Esophagus squamous epithelium (tissue), 5 donors: ENCODE measurements around the gene COL4A1. TPM values are rescaled to one million over a fixed set of nuclear protein-coding genes. Genes with fewer than 3 reads are reported as not detected.

Source experiments
- DNase-seq: peaks from one replicate; lab custom pipeline; 2025; lab: John Stamatoyannopoulos, UW
- H3K27ac ChIP-seq, 4 donors: fragments of 200-600 bp; sonication (generic); one replicate each; pipeline ENCODE4 v1.5.1; 2016 to 2019; ENCODE audit warnings: mild to moderate bottlenecking in 1 of 4
- H3K27me3 ChIP-seq, 4 donors: fragments of 200-600 bp; sonication (generic); 1 replicate in 3 of 4; 2 replicates in 1 of 4; pipeline versions ENCODE4 v1.5.1 to v1.6.0; 2017 to 2021; ENCODE audit warnings: antibody characterized with exemption in 1 of 4
- H3K36me3 ChIP-seq, 3 donors: fragments of 200-600 bp; sonication (generic); one replicate each; pipeline ENCODE4 v1.5.1; 2016 to 2019
- H3K4me1 ChIP-seq, 3 donors: fragments of 200-600 bp; sonication (generic); one replicate each; pipeline ENCODE4 v1.5.1; 2017 to 2019
- H3K4me3 ChIP-seq, 4 donors: fragments of 200-600 bp; sonication (generic); 1 replicate in 3 of 4; 2 replicates in 1 of 4; pipeline ENCODE4 v1.5.1; 2016 to 2019; ENCODE audit warnings: mild to moderate bottlenecking in 2 of 4, moderate library complexity in 1 of 4
- H3K9me3 ChIP-seq, 3 donors: fragments of 200-600 bp; sonication (generic); one replicate each; pipeline ENCODE4 v1.5.1; 2016 to 2019
- POLR2A ChIP-seq, 4 donors: fragments of 450-650 bp; IDR thresholded peaks; one replicate each; pipeline ENCODE4 v1.6.1; 2017; ENCODE audit warnings: antibody characterized with exemption in 4 of 4, mild to moderate bottlenecking in 4 of 4, moderate library complexity in 3 of 4
- WGBS, 2 donors: methylation state at CpG; one replicate each; pipeline ENCODE4 v1.1.5; 2018; 5-methylcytosine and 5-hydroxymethylcytosine counted together
- intact Hi-C: fragments of 100-400 bp; cut with DNase I; formaldehyde crosslinking; loops from one replicate; pipeline ENCODE4 v1.15.0; 2022
- total RNA-seq, 4 donors: library from RNA; depleted of rRNA; stranded (reverse); fragments of >200 nt; gene quantifications; one replicate each; pipeline ENCODE4 v1.1.0, GENCODE V29; 2016
- TF ChIP-seq, protein P1 (sequence below), 6 experiments: fragments of 450-650 bp in 4 of 6; fragments of 200-600 bp in 2 of 6; sonication (generic) in 2 of 6; IDR thresholded peaks; one replicate each; pipeline ENCODE4 v1.5.1; 2016 to 2019; ENCODE audit warnings: antibody characterized with exemption in 6 of 6, mild to moderate bottlenecking in 4 of 6, moderate library complexity in 4 of 6
- donor health status: DM: yes; HTN: yes; CAD: no.

COL4A1 gene
- total RNA-seq, 4 donors from 2014 or later: 8.9 to 97.1 (median 40.2) TPM

DNA sequence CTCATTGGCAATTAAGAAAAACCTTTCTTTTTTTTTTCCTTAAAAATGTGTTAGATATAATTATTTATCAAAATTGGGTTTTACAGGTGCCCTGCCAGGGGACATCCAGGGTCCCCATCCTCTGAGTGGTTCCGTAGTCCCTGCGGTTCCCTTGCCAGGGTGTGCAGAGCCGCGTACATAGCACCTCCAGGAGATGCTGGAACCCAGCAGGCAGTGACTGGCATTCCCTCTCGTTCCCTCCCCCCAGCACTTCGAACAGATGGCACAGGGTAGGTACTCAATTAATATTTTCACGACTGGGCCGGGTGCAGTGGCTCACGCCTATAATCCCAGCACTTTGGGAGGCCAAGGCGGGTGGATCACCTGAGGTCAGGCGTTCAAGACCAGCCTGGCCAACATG lies 82.0 kb downstream of the COL4A1 start:
- WGBS, 2 donors: 94 to 97% methylated on average over 6 to 7 of the region's 11 CpGs
- no peak for TF ChIP-seq POLR2A (IDR thresholded peaks at IDR 0.05)
- TF ChIP-seq, protein P1, sequence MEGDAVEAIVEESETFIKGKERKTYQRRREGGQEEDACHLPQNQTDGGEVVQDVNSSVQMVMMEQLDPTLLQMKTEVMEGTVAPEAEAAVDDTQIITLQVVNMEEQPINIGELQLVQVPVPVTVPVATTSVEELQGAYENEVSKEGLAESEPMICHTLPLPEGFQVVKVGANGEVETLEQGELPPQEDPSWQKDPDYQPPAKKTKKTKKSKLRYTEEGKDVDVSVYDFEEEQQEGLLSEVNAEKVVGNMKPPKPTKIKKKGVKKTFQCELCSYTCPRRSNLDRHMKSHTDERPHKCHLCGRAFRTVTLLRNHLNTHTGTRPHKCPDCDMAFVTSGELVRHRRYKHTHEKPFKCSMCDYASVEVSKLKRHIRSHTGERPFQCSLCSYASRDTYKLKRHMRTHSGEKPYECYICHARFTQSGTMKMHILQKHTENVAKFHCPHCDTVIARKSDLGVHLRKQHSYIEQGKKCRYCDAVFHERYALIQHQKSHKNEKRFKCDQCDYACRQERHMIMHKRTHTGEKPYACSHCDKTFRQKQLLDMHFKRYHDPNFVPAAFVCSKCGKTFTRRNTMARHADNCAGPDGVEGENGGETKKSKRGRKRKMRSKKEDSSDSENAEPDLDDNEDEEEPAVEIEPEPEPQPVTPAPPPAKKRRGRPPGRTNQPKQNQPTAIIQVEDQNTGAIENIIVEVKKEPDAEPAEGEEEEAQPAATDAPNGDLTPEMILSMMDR (IDR thresholded peaks at IDR 0.05): no peak
- H3K27ac ChIP-seq: peak overlapping the region in 3 of 4 donors; percentile 31 to 59 (median 41)
- H3K9me3 ChIP-seq: no peaks in the 10 kb centered on the region
- no peak overlapping the region for H3K4me3 ChIP-seq
- DNase-seq: no peak
- intact Hi-C loops: no loop called here
- H3K27me3 ChIP-seq: no peaks in the 10 kb centered on the region
- H3K36me3 ChIP-seq: no peaks in the 10 kb centered on the region
- H3K4me1 ChIP-seq: peaks cover 3 to 24% (median 11%) of the 10 kb centered on the region in 3 donors

- no peaks in the 10 kb centered on the region for H3K36me3 ChIP-seq
- peaks cover 3 to 24% (median 11%) of the 10 kb centered on the region in 3 donors for H3K4me1 ChIP-seq
- TF ChIP-seq POLR2A (IDR thresholded peaks at IDR 0.05): no peak
- TF ChIP-seq, protein P1 (IDR thresholded peaks at IDR 0.05): no peak
- intact Hi-C loops: loop anchor here (5.0 kb wide), 1 partner anchor 188 kb away; no protein-coding TSS in a partner anchor
- WGBS, 2 donors: 73% methylated on average over 8 of the region's 8 CpGs
- peak overlapping the region in 1 of 4 donors; percentile 4 for H3K27ac ChIP-seq
- H3K27me3 ChIP-seq: no peaks in the 10 kb centered on the region
- H3K4me3 ChIP-seq: no peak overlapping the region
- no peaks in the 10 kb centered on the region for H3K9me3 ChIP-seq
- no peak for DNase-seq
Measured at GRCh38 chr13:110224519-110224918, 82.4 kb downstream of the COL4A1 start.

DNA sequence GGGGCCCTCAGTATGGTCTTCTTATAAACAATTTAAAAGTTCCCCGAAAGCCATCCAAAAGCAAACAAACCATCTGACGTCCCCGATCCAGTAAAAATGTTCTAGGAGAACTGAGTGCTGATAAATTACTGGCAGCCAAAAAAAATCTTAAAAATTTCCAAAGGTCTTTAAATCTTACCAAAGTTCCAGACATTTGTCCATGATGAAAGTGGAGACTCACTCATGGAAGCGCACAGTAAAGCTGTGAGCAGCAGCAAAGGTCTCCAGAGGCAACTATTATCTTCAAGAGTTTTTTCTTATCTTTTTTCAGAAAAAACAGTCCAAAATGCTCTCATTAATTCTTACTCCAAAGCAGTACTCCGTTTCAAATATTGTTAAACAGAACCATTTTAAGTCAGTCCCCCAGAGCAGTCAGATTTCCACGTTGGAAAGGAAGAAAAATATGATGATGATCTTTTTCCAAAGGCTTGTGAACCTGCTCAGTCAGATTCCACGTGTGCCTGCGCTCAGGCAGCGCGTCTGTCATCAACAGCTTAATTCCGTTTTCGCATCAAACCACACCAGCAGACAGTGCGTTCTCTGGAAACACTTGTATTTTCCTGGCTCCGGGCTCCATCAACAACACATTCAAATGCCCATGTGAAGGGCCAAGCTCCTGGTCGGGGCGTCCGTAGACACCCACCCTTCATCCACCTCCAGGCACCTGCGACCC lies 85.4 kb downstream of the COL4A1 start:
- H3K9me3 ChIP-seq: no peaks in the 10 kb centered on the region
- DNase-seq: no peak
- H3K27me3 ChIP-seq: no peaks in the 10 kb centered on the region
- H3K27ac ChIP-seq: peak overlapping the region; percentile 72 to 90 (median 83)
- TF ChIP-seq, protein P1 (IDR thresholded peaks at IDR 0.05): no peak
- TF ChIP-seq POLR2A (IDR thresholded peaks at IDR 0.05): no peak
- peak overlapping the region in 1 of 4 donors; percentile 32 for H3K4me3 ChIP-seq
- 34 to 46% methylated on average over 10 to 18 of the region's 18 CpGs for WGBS, 2 donors
- H3K36me3 ChIP-seq: no peaks in the 10 kb centered on the region
- intact Hi-C loops: loop anchor here (5.0 kb wide), 1 partner anchor 191 kb away; no protein-coding TSS in a partner anchor
- peaks cover 6 to 50% (median 18%) of the 10 kb centered on the region in 3 donors for H3K4me1 ChIP-seq

DNA sequence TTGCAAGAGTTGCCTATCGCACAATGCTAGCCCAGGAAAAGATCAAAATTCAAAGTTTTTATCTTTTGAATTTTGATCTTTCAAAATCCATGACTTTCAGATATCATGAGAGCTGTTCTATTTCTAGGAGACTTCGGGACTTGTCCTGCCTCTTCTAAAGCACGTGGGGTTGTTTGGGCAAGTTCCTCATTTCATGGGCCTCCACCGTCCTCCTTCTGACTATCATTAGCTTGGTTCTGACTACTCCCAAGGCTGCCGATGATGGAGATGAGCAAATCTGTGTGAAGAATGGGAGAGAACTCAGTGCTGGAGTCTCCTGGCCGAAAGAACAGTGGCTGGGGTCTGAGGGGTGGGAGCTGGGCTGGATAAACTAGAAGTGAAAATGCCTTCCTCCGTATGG lies 86.5 kb downstream of the COL4A1 start:
- H3K36me3 ChIP-seq: no peaks in the 10 kb centered on the region
- no peak for DNase-seq
- peak overlapping the region in 3 of 4 donors; percentile 82 to 90 (median 84) for H3K27ac ChIP-seq
- peaks cover 6 to 50% (median 24%) of the 10 kb centered on the region in 3 donors for H3K4me1 ChIP-seq
- H3K9me3 ChIP-seq: no peaks in the 10 kb centered on the region
- TF ChIP-seq POLR2A (IDR thresholded peaks at IDR 0.05): no peak
- TF ChIP-seq, protein P1 (IDR thresholded peaks at IDR 0.05): no peak
- 56 to 63% methylated on average over 5 to 6 of the region's 7 CpGs for WGBS, 2 donors
- no peak overlapping the region for H3K4me3 ChIP-seq
- no peaks in the 10 kb centered on the region for H3K27me3 ChIP-seq
- intact Hi-C loops: loop anchor here (5.0 kb wide), 1 partner anchor 192 kb away; no protein-coding TSS in a partner anchor

DNA sequence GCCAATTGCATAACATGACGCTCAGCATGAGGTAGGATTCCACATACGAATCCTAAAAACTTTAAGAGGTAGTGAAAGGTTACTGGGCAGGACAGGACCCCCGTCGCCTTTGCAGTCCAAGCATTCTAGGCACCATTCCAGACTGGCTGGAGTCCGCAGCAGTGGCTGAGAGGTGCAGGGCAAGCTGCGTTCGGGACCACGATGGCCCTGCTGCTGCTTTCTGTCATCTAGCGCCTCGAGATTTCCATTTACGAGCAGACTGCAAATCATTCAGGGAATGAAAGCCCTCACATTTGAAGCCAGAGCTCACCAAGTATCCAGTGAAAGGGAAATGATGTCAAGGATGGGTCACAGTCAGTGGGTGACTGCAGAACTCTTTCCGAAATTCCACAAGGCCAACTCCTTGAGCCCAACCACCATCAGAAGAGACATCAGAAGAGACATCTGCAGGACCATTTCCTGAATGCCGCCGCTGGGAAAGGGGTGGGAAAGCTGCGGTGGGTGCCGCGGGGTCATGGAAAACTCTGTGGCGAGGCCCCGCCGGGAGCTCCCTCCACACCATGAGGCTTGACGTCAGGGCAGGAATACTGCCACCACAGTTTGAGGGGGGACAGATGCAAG lies 88.3 kb downstream of the COL4A1 start:
- no peak for DNase-seq
- Histone ChIP-seq H3K9me3 (no peaks in the 10 kb centered on the region), H3K36me3 (no peaks in the 10 kb centered on the region), H3K4me3 (no peak overlapping the region), H3K27me3 (no peaks in the 10 kb centered on the region), H3K27ac (peak overlapping the region in 3 of 4 donors; percentile 51 to 56 (median 52)), H3K4me1 (peaks cover 6 to 56% (median 24%) of the 10 kb centered on the region in 3 donors)
- 72 to 77% methylated on average over 20 of the region's 21 CpGs for WGBS, 2 donors
- TF ChIP-seq POLR2A (IDR thresholded peaks at IDR 0.05): no peak
- TF ChIP-seq, protein P1 (IDR thresholded peaks at IDR 0.05): no peak
- intact Hi-C loops: no loop called here
